ENCODE data around the gene OR2D2. TPM values are rescaled to one million over a fixed set of nuclear protein-coding genes. Genes with fewer than 3 reads are reported as not detected.
"Not testable (repeated sequence)": the region's sequence is repeated elsewhere in the genome, so short reads cannot be mapped to it uniquely, and the experiment has no call there.

The OR2D2 gene
- total and polyA plus RNA-seq, 2 experiments from 2014 or later, result 0.30 TPM; not detected in 1

GRCh38 chr11:6919698-6920097 lies 27.4 kb upstream of the OR2D2 start:
- H3K9me2 ChIP-seq (replicated peaks; ENCODE audit: insufficient read depth), result no peaks in the 10 kb centered on the region
- no peaks in the 10 kb centered on the region for H3K9me3 ChIP-seq (ENCODE audit: low read depth)
- no peaks in the 10 kb centered on the region for H3K36me3 ChIP-seq (replicated peaks; ENCODE audit: insufficient read depth, low read depth)
- no peak overlapping the region for H3K4me3 ChIP-seq
- no peaks in the 10 kb centered on the region for H3K27me3 ChIP-seq
- no peak overlapping the region for H2AFZ ChIP-seq
- WGBS (ENCODE audit: low lambda C conversion rate, missing lambda C conversion rate), result 42% methylated on average over 2 of the region's 2 CpGs
- H3K4me2 ChIP-seq, result no peak overlapping the region
- H4K20me1 ChIP-seq (ENCODE audit: insufficient read depth, poor library complexity, severe bottlenecking), result no peaks in the 10 kb centered on the region
- H3K4me1 ChIP-seq (ENCODE audit: insufficient read depth), result no peaks in the 10 kb centered on the region
- H3K27ac ChIP-seq, result no peak overlapping the region
- no peak for DNase-seq (ENCODE audit: low spot score)
- TF ChIP-seq CTCF (IDR thresholded peaks at IDR 0.05; ENCODE audit: poor library complexity), result no peak
- TF ChIP-seq EZH2 (IDR thresholded peaks at IDR 0.05; ENCODE audit: borderline replicate concordance), result no peak
- TF ChIP-seq EZH2phosphoT487 (IDR thresholded peaks at IDR 0.05; ENCODE audit: low read depth, severe bottlenecking, unreplicated experiment), result no peak
- H3K79me2 ChIP-seq, result no peaks in the 10 kb centered on the region

DNA sequence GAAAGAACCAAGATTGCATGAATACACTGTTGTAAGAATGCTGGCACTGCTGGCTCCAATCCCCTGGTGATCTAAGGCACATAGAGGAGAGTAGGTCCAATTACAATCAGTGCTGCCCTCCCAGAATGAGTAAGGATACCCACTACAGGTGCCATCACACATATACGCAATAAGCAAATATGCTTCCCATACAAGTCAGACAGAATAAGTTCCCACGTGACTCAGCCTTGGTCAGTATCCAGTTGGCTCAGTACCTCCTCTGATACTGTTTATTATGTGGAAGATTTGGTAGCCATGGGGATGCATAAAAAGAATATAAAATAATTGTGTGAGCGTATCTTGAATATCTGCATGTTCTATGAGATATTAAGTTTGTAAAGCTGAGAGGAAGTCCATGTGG lies 19.6 kb upstream of the OR2D2 start:
- no peaks in the 10 kb centered on the region for H3K79me2 ChIP-seq
- H3K4me3 ChIP-seq, result no peak overlapping the region
- H3K27ac ChIP-seq, result no peak overlapping the region
- TF ChIP-seq CTCF (IDR thresholded peaks at IDR 0.05; ENCODE audit: poor library complexity) (no peak), EZH2 (IDR thresholded peaks at IDR 0.05; ENCODE audit: borderline replicate concordance) (no peak), EZH2phosphoT487 (IDR thresholded peaks at IDR 0.05; ENCODE audit: low read depth, severe bottlenecking, unreplicated experiment) (no peak)
- H3K27me3 ChIP-seq, result no peaks in the 10 kb centered on the region
- no peak for DNase-seq (ENCODE audit: low spot score)
- 88% methylated on average over 3 of the region's 3 CpGs for WGBS (ENCODE audit: low lambda C conversion rate, missing lambda C conversion rate)
- H2AFZ ChIP-seq, result no peak overlapping the region
- no peaks in the 10 kb centered on the region for H3K4me1 ChIP-seq (ENCODE audit: insufficient read depth)
- H4K20me1 ChIP-seq (ENCODE audit: insufficient read depth, poor library complexity, severe bottlenecking), result no peaks in the 10 kb centered on the region
- H3K4me2 ChIP-seq, result no peak overlapping the region
- H3K9me3 ChIP-seq (ENCODE audit: low read depth), result no peaks in the 10 kb centered on the region
- H3K36me3 ChIP-seq (replicated peaks; ENCODE audit: insufficient read depth, low read depth), result no peaks in the 10 kb centered on the region
- H3K9me2 ChIP-seq (replicated peaks; ENCODE audit: insufficient read depth), result no peaks in the 10 kb centered on the region

DNA sequence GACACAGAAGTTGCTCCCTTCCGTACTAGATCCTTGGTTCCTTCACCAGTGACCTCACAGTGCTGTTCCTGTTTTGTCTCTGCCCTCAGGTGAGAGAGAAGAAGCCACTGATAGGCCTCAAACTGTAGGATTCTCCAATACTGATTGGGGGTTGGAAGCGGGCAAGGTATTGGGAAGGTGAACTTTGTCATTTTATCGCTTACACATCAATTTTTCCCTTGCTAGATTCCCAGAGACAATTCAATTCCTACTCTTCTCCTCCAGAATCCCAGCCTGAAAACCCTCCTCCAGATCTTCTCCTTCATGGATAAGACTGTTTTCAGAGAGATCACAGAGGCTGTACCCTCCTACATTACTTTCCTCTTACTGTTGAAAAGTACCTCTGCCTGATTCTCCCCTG lies 19.1 kb upstream of the OR2D2 start:
- 94% methylated on average over 3 of the region's 3 CpGs for WGBS (ENCODE audit: low lambda C conversion rate, missing lambda C conversion rate)
- DNase-seq (ENCODE audit: low spot score), result no peak
- Histone ChIP-seq H3K9me3 (ENCODE audit: low read depth) (no peaks in the 10 kb centered on the region), H3K4me1 (ENCODE audit: insufficient read depth) (no peaks in the 10 kb centered on the region), H3K4me2 (no peak overlapping the region), H4K20me1 (ENCODE audit: insufficient read depth, poor library complexity, severe bottlenecking) (no peaks in the 10 kb centered on the region), H3K27me3 (no peaks in the 10 kb centered on the region), H2AFZ (no peak overlapping the region), H3K9me2 (replicated peaks; ENCODE audit: insufficient read depth) (no peaks in the 10 kb centered on the region), H3K79me2 (no peaks in the 10 kb centered on the region), H3K27ac (no peak overlapping the region), H3K36me3 (replicated peaks; ENCODE audit: insufficient read depth, low read depth) (no peaks in the 10 kb centered on the region), H3K4me3 (no peak overlapping the region)
- no peak for TF ChIP-seq EZH2phosphoT487 (IDR thresholded peaks at IDR 0.05; ENCODE audit: low read depth, severe bottlenecking, unreplicated experiment)
- no peak for TF ChIP-seq EZH2 (IDR thresholded peaks at IDR 0.05; ENCODE audit: borderline replicate concordance)
- no peak for TF ChIP-seq CTCF (IDR thresholded peaks at IDR 0.05; ENCODE audit: poor library complexity)

GRCh38 chr11:6904804-6905203 lies 12.5 kb upstream of the OR2D2 start:
- not testable (repeated sequence) for H3K36me3 ChIP-seq (replicated peaks; ENCODE audit: insufficient read depth, low read depth); H3K27ac ChIP-seq; DNase-seq (ENCODE audit: low spot score); H3K4me3 ChIP-seq; H3K27me3 ChIP-seq; H2AFZ ChIP-seq; H3K9me3 ChIP-seq (ENCODE audit: low read depth); H4K20me1 ChIP-seq (ENCODE audit: insufficient read depth, poor library complexity, severe bottlenecking); H3K4me1 ChIP-seq (ENCODE audit: insufficient read depth); H3K79me2 ChIP-seq; H3K4me2 ChIP-seq; H3K9me2 ChIP-seq (replicated peaks; ENCODE audit: insufficient read depth)
- 91% methylated on average over 13 of the region's 13 CpGs for WGBS (ENCODE audit: low lambda C conversion rate, missing lambda C conversion rate)

Measured in hepatocyte (in vitro differentiated cells).